PC-3 (cell line): ENCODE results near the gene DNAJC3. TPM values are rescaled to one million over a fixed set of nuclear protein-coding genes. Genes with fewer than 3 reads are reported as not detected.

Experiments used
- ATAC-seq: fragments of 200-7000 bp; cut with Tn5 transposase; 2 replicates; pipeline ENCODE4 v1.9.1; 2020; ENCODE audit warnings: mild to moderate bottlenecking, moderate library complexity
- BruUV-seq: library from RNA; stranded (reverse); fragments of 400-500 nt; replicated peaks from 2 replicates; lab custom pipeline; 2021; lab: Mats Ljungman, UMichigan
- CTCF ChIA-PET: fragments of 300-600 bp; sonication (Branson Sonifier 250); formaldehyde crosslinking; loops from one replicate; lab custom pipeline; 2022; ENCODE audit warnings: antibody characterized with exemption; lab: Charles Lee
- POLR2A ChIA-PET: fragments of 300-600 bp; sonication (Branson Sonifier 250); formaldehyde crosslinking; loops from one replicate; lab custom pipeline; 2022; ENCODE audit warnings: antibody characterized with exemption; ENCODE audit not compliant: unreplicated experiment; lab: Charles Lee
- DNase-seq: peaks from one replicate; pipeline ENCODE4 v3.0.0-alpha.2; 2015
- H2AFZ ChIP-seq: fragments of 300-600 bp; sonication (generic); 2 replicates; pipeline ENCODE4 v1.6.0; 2016; ENCODE audit warnings: antibody characterized with exemption, low read length
- H3F3A ChIP-seq: fragments of 300-600 bp; sonication (generic); one replicate; pipeline ENCODE4 v1.6.0; 2017; ENCODE audit warnings: antibody characterized with exemption, low read length, control low read depth, mild to moderate bottlenecking; ENCODE audit not compliant: unreplicated experiment
- H3K27ac ChIP-seq: fragments of 300-600 bp; sonication (generic); 2 replicates; pipeline ENCODE4 v1.5.1; 2016; ENCODE audit warnings: mild to moderate bottlenecking, low read length
- H3K27me3 ChIP-seq: fragments of 300-600 bp; sonication (generic); 2 replicates; pipeline ENCODE4 v1.6.1; 2016; ENCODE audit warnings: low read length, mixed read lengths
- H3K36me3 ChIP-seq: fragments of 300-600 bp; sonication (generic); 2 replicates; pipeline ENCODE4 v1.6.1; 2016; ENCODE audit warnings: low read depth, mixed run types, low read length, mixed read lengths
- H3K4me1 ChIP-seq: fragments of 300-600 bp; sonication (generic); 2 replicates; pipeline ENCODE4 v1.5.1; 2016; ENCODE audit warnings: low read length; ENCODE audit not compliant: insufficient read depth
- H3K4me2 ChIP-seq: fragments of 300-600 bp; sonication (generic); 2 replicates; pipeline ENCODE4 v1.6.0; 2016; ENCODE audit warnings: low read length
- H3K4me3 ChIP-seq: fragments of 300-600 bp; sonication (generic); 2 replicates; pipeline ENCODE4 v1.5.1; 2016; ENCODE audit warnings: mild to moderate bottlenecking, low read length, mixed read lengths
- H3K79me2 ChIP-seq: fragments of 300-600 bp; sonication (generic); 2 replicates; pipeline ENCODE4 v1.6.1; 2017; ENCODE audit warnings: low read length, mixed read lengths
- H3K9ac ChIP-seq: fragments of 300-600 bp; sonication (generic); 2 replicates; pipeline ENCODE4 v1.6.0; 2016; ENCODE audit warnings: mild to moderate bottlenecking, low read length
- H3K9me2 ChIP-seq: fragments of 300-600 bp; sonication (generic); replicated peaks from 2 replicates; pipeline ENCODE4 v1.6.1; 2016; ENCODE audit warnings: mixed run types, low read length, mixed read lengths
- H3K9me3 ChIP-seq: fragments of 300-600 bp; sonication (generic); 2 replicates; pipeline ENCODE4 v1.6.1; 2016; ENCODE audit warnings: low read length, mixed read lengths
- H4K20me1 ChIP-seq: fragments of 300-600 bp; sonication (generic); 2 replicates; pipeline ENCODE4 v1.6.1; 2016; ENCODE audit warnings: low read length, mixed read lengths
- EZH2 ChIP-seq: fragments of 300-600 bp; sonication (generic); IDR thresholded peaks from one replicate; pipeline ENCODE4 v1.6.1; 2017; ENCODE audit warnings: antibody characterized with exemption, mild to moderate bottlenecking, low read length; ENCODE audit not compliant: unreplicated experiment
- EZH2phosphoT487 ChIP-seq: fragments of 300-600 bp; sonication (generic); IDR thresholded peaks from 2 replicates; pipeline ENCODE4 v1.6.1; 2018; ENCODE audit warnings: mild to moderate bottlenecking, antibody characterized with exemption, low read length, borderline replicate concordance
- intact Hi-C: fragments of 100-400 bp; cut with micrococcal nuclease; formaldehyde crosslinking; loops from 2 replicates; pipeline ENCODE4 v1.9.0; 2023
- total RNA-seq: library from RNA; depleted of rRNA; stranded (reverse); fragments of >200 nt; gene quantifications from 2 replicates; pipeline ENCODE4 v1.2.3, GENCODE V29; 2014
- TF ChIP-seq, protein P1 (sequence below): fragments of 300-600 bp; sonication (generic); conservative IDR thresholded peaks from 2 replicates; pipeline ENCODE4 v1.5.1; 2017; ENCODE audit warnings: antibody characterized with exemption, low read depth, mild to moderate bottlenecking, low read length

The DNAJC3 gene
- total RNA-seq, 1 experiment from 2014 or later: 20.5 TPM

DNA sequence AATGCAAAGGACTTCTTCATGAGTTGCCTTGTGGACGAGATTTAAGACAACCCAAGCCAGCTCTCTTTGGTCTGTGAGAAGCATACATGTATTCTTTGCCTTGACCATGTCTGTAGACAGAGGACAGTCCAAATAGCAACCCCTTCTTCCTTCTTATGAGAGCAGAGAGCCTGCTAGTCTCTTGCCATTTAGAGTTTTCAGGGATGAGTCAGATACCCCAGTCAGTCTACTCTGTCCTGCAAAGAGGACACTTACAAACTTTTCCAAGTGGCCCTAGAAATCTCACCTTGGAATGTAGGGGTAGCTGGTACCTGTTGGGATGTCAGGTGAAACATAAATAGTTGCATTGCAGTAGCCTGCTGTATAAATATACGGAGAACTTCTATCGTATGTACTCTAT lies 36.7 kb downstream of the DNAJC3 start:
- Histone ChIP-seq H3K4me3 (no peak overlapping the region), H3K79me2 (peaks cover 15% of the 10 kb centered on the region), H3K4me1 (peaks cover 19% of the 10 kb centered on the region), H3K9ac (no peak overlapping the region; the same call in 1 of the 2 replicates), H4K20me1 (no peaks in the 10 kb centered on the region), H3K4me2 (peak overlapping the region; percentile 15), H3K9me3 (no peaks in the 10 kb centered on the region), H3K9me2 (no peaks in the 10 kb centered on the region), H2AFZ (no peak overlapping the region), H3F3A (peaks cover 3% of the 10 kb centered on the region), H3K27me3 (no peaks in the 10 kb centered on the region), H3K27ac (peak overlapping the region; percentile 82), H3K36me3 (peaks cover 32% of the 10 kb centered on the region)
- ATAC-seq (peak; percentile 9; the same call in 1 of the 2 replicates), DNase-seq (peak; percentile 31)
- ChIA-PET POLR2A (no interaction called here), CTCF (no interaction called here)
- TF ChIP-seq, protein P1, sequence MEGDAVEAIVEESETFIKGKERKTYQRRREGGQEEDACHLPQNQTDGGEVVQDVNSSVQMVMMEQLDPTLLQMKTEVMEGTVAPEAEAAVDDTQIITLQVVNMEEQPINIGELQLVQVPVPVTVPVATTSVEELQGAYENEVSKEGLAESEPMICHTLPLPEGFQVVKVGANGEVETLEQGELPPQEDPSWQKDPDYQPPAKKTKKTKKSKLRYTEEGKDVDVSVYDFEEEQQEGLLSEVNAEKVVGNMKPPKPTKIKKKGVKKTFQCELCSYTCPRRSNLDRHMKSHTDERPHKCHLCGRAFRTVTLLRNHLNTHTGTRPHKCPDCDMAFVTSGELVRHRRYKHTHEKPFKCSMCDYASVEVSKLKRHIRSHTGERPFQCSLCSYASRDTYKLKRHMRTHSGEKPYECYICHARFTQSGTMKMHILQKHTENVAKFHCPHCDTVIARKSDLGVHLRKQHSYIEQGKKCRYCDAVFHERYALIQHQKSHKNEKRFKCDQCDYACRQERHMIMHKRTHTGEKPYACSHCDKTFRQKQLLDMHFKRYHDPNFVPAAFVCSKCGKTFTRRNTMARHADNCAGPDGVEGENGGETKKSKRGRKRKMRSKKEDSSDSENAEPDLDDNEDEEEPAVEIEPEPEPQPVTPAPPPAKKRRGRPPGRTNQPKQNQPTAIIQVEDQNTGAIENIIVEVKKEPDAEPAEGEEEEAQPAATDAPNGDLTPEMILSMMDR: no peak
- TF ChIP-seq EZH2phosphoT487: no peak
- no peak for TF ChIP-seq EZH2
- BruUV-seq: no TSS peak
- intact Hi-C loops: no loop called here

GRCh38 chr13:95714142-95714832 lies 37.3 kb downstream of the DNAJC3 start:
- no TSS peak for BruUV-seq
- POLR2A ChIA-PET: interaction anchor here (0.7 kb wide), 1 partner anchor 1057 kb away, joined by 3 read pairs; no protein-coding TSS in a partner anchor

More at GRCh38 chr13:95714142-95714832, 37.3 kb downstream of the DNAJC3 start:
- Histone ChIP-seq H3K79me2 (peaks cover 15% of the 10 kb centered on the region), H3K4me3 (no peak overlapping the region), H3K9ac (peak overlapping the region; percentile 41), H3F3A (peaks cover 3% of the 10 kb centered on the region), H2AFZ (no peak overlapping the region), H3K9me2 (no peaks in the 10 kb centered on the region), H3K4me2 (peak overlapping the region; percentile 55), H3K36me3 (peaks cover 32% of the 10 kb centered on the region), H3K27me3 (no peaks in the 10 kb centered on the region), H3K27ac (peak overlapping the region; percentile 87), H3K4me1 (peaks cover 19% of the 10 kb centered on the region), H4K20me1 (no peaks in the 10 kb centered on the region), H3K9me3 (no peaks in the 10 kb centered on the region)
- ATAC-seq (peak; percentile 95), DNase-seq (peak; percentile 91)
- intact Hi-C loops: no loop called here
- TF ChIP-seq, protein P1: no peak
- no peak for TF ChIP-seq EZH2phosphoT487
- TF ChIP-seq EZH2: no peak
- CTCF ChIA-PET: no interaction called here
